ENCODE data around the gene COA1. TPM values are rescaled to one million over a fixed set of nuclear protein-coding genes. Genes with fewer than 3 reads are reported as not detected.
"Not testable (repeated sequence)": the region's sequence is repeated elsewhere in the genome, so short reads cannot be mapped to it uniquely, and the experiment has no call there.

Gene COA1
- total RNA-seq, 4 donors from 2014 or later = 26.1 to 49.0 (median 30.9) TPM

- Histone ChIP-seq H3K4me1 (peaks cover 9 to 28% (median 19%) of the 10 kb centered on the region in 4 donors), H3K27ac (replicated peaks in 1 of 4) (no peak overlapping the region), H3K4me3 (no peak overlapping the region), H3K36me3 (no peaks in the 10 kb centered on the region), H3K27me3 (no peaks in the 10 kb centered on the region), H3K9me3 (no peaks in the 10 kb centered on the region)
- DNase-seq (ENCODE audit: extremely low spot score) = no peak
- intact Hi-C loops (cut with DNase I) = loop anchor here (5.0 to 10.0 kb wide), 2 partner anchors 139 to 786 kb away; partner anchors contain the start of genes MRPL32, PSMA2 and STK17A
- peak; percentile 65 to 74 (median 70) for TF ChIP-seq CTCF (IDR thresholded peaks at IDR 0.05)
- TF ChIP-seq POLR2AphosphoS5 (IDR thresholded peaks at IDR 0.05) = no peak
- TF ChIP-seq EP300 (IDR thresholded peaks at IDR 0.05) = no peak
- WGBS = 33% methylated on average over 2 of the region's 2 CpGs
These were observed 8.0 kb downstream of the COA1 start for GRCh38 chr7:43721193-43721806.

- Histone ChIP-seq H3K36me3 (peaks cover 0 to 6% (median 0%) of the 10 kb centered on the region in 4 donors), H3K27ac (replicated peaks in 1 of 4) (no peak overlapping the region), H3K4me3 (no peak overlapping the region), H3K27me3 (no peaks in the 10 kb centered on the region), H3K9me3 (no peaks in the 10 kb centered on the region), H3K4me1 (peaks cover 0 to 8% (median 4%) of the 10 kb centered on the region in 4 donors)
- TF ChIP-seq POLR2AphosphoS5 (IDR thresholded peaks at IDR 0.05) = no peak
- TF ChIP-seq POLR2A (IDR thresholded peaks at IDR 0.05; ENCODE audit: low read depth) = no peak
- TF ChIP-seq EP300 (IDR thresholded peaks at IDR 0.05) = no peak
- no peak for TF ChIP-seq CTCF (IDR thresholded peaks at IDR 0.05)
- intact Hi-C loops (cut with DNase I) = no loop called here
- WGBS = 82% methylated on average over 2 of the region's 2 CpGs
- no peak for DNase-seq (ENCODE audit: extremely low spot score)
These were observed 12.7 kb downstream of the COA1 start for GRCh38 chr7:43716598-43716997.

GRCh38 chr7:43715966-43716365 lies 13.4 kb downstream of the COA1 start:
- H3K4me3 ChIP-seq; H3K27me3 ChIP-seq; H3K36me3 ChIP-seq; H3K4me1 ChIP-seq; intact Hi-C loops (cut with DNase I); DNase-seq (ENCODE audit: extremely low spot score); H3K27ac ChIP-seq (replicated peaks in 1 of 4); H3K9me3 ChIP-seq: not testable (repeated sequence)
- 94% methylated on average over 2 of the region's 2 CpGs for WGBS

GRCh38 chr7:43711503-43711902 lies 17.8 kb downstream of the COA1 start:
- DNase-seq (ENCODE audit: extremely low spot score) = no peak
- WGBS = 100% methylated on average over 1 of the region's 1 CpG
- H3K4me1 ChIP-seq = peaks cover 0 to 10% (median 6%) of the 10 kb centered on the region in 4 donors
- no peak overlapping the region for H3K27ac ChIP-seq (replicated peaks in 1 of 4)
- H3K4me3 ChIP-seq = no peak overlapping the region
- no peaks in the 10 kb centered on the region for H3K9me3 ChIP-seq
- H3K27me3 ChIP-seq = no peaks in the 10 kb centered on the region
- intact Hi-C loops (cut with DNase I) = no loop called here
- TF ChIP-seq POLR2A (IDR thresholded peaks at IDR 0.05; ENCODE audit: low read depth) (no peak), POLR2AphosphoS5 (IDR thresholded peaks at IDR 0.05) (no peak), EP300 (IDR thresholded peaks at IDR 0.05) (no peak), CTCF (IDR thresholded peaks at IDR 0.05) (no peak)
- H3K36me3 ChIP-seq = peaks cover 0 to 6% (median 0%) of the 10 kb centered on the region in 4 donors

- H3K4me1 ChIP-seq = peaks cover 0 to 10% (median 6%) of the 10 kb centered on the region in 4 donors
- H3K9me3 ChIP-seq; H3K36me3 ChIP-seq; H3K27me3 ChIP-seq; DNase-seq (ENCODE audit: extremely low spot score); H3K4me3 ChIP-seq; intact Hi-C loops (cut with DNase I); H3K27ac ChIP-seq (replicated peaks in 1 of 4): not testable (repeated sequence)
- 95% methylated on average over 9 of the region's 9 CpGs for WGBS
These were observed 21.3 kb downstream of the COA1 start for GRCh38 chr7:43708055-43708454.

GRCh38 chr7:43703573-43703972 lies 25.8 kb downstream of the COA1 start:
- TF ChIP-seq POLR2AphosphoS5 (IDR thresholded peaks at IDR 0.05) (no peak), POLR2A (IDR thresholded peaks at IDR 0.05; ENCODE audit: low read depth) (no peak), CTCF (IDR thresholded peaks at IDR 0.05) (no peak), EP300 (IDR thresholded peaks at IDR 0.05) (no peak)
- WGBS = 97% methylated on average over 1 of the region's 1 CpG

More at GRCh38 chr7:43703573-43703972, 25.8 kb downstream of the COA1 start:
- Histone ChIP-seq H3K27ac (replicated peaks in 1 of 4) (no peak overlapping the region), H3K4me1 (peaks cover 0 to 32% (median 20%) of the 10 kb centered on the region in 4 donors), H3K36me3 (peaks cover 0 to 9% (median 2%) of the 10 kb centered on the region in 4 donors), H3K4me3 (no peak overlapping the region), H3K27me3 (no peaks in the 10 kb centered on the region), H3K9me3 (no peaks in the 10 kb centered on the region)
- DNase-seq (ENCODE audit: extremely low spot score) = no peak
- intact Hi-C loops (cut with DNase I) = no loop called here

All from esophagus muscularis mucosa (tissue), 4 donors.